HG02938 (cell line): ENCODE data around the gene HAPLN1.
"Not testable (repeated sequence)": the region's sequence is repeated elsewhere in the genome, so short reads cannot be mapped to it uniquely, and the experiment has no call there.

ENCODE experiments used
- ATAC-seq: cut with Tn5 transposase; IDR thresholded peaks from one replicate; pipeline ENCODE4 v1.9.1; 2021; ENCODE audit warnings: mild to moderate bottlenecking, moderate library complexity; ENCODE audit not compliant: unreplicated experiment

The HAPLN1 gene

DNA sequence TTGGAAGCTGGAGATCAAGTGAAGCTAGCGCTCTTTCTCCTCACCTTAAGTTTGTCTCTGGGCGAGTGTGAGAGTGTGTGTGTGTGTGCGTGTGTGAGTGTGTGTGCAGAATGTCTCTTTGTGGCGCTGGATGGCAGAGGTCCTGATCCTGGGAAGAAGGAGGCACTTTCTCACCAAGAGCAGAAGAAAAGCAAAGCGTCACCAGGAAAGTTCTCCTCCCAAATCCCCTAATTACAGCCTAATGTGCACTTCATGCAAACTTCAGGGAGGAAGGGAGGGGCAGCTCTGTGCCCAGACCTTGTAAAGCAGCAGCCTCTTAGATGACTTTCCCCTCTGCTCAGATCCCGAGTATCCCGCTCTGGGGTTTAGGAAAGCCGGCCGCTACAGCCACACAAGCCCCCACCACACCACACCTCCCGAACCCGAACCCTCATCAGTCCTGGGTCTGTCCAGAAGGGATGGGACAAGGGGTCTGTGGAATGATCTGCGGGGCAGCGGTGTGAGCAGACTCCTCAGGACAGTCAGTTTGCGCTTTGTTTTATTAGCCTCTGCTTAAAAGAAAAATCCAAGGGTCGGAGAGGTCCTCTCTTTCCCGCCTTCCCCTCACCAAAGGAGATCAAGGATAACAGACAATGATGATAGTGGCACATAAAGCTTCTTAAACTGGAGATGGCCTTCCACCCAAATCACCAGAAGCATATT is at the start of gene HAPLN1:
HAPLN1 (minus strand) TSS at position 20 of the 702 bp plus-strand sequence. CDS start 47,332 bp downstream, outside the sequence.
- ATAC-seq, result no peak

GRCh38 chr5:83767409-83767992 is 46.8 kb upstream of the HAPLN1 start:
- no peak for ATAC-seq

GRCh38 chr5:83764101-83764500 is 43.4 kb upstream of the HAPLN1 start:
- no peak for ATAC-seq

DNA sequence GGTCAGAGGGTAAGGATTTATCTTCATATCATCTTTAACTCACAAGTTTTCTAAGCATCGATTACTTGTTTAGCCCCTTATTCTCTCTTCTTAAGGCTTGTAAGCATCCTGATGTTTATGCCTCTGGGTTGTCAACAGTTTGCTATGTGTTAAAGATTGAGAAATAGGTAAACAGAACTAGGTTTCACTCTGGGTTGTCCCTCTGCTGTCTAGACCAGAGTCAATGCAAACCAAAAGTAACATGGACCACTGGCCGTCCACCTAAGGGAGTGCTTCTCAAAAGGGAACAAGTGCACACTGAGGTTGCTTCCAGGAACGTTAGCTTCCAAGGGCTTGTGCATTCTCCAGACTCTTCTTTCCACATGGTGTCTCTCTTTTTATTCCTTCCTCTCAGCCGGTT is 39.9 kb upstream of the HAPLN1 start:
- ATAC-seq, result no peak

DNA sequence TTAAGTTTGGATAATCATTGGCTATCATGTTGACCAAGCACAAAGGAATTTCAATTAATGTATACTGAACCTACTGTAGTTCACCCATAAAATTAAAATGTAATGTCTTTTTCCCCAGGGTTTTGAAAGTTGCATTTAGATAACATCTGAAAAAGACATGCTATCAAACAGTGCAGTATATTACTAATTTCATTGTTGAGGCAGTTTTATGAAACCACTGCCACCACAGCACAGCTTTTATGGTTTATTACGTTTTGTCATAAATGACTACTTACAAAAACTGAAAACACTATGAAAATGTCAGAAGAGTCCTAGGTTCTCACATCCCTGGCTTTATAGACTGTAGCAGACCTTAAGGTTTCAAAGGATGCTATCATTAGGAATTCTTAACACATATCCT is 32.0 kb upstream of the HAPLN1 start:
- ATAC-seq, result no peak

DNA sequence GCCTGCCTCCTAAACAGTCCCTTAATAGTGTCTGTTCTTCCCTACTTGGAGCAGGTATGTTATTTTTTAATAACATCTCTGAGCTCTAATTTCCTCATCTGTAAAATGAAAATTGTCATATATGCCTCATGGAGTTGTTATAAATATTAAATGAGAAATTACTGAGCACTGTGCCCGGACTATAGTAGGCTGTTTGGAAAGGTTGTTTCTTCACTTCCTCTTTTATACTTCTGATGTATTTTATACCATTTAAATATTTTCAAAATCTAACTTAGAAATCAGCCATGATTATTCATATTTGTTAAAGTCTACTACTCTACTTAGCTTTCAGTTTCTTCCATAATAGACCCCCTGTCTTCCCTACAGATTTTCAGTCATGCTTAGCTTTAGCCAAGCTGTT is 30.5 kb upstream of the HAPLN1 start:
- no peak for ATAC-seq

DNA sequence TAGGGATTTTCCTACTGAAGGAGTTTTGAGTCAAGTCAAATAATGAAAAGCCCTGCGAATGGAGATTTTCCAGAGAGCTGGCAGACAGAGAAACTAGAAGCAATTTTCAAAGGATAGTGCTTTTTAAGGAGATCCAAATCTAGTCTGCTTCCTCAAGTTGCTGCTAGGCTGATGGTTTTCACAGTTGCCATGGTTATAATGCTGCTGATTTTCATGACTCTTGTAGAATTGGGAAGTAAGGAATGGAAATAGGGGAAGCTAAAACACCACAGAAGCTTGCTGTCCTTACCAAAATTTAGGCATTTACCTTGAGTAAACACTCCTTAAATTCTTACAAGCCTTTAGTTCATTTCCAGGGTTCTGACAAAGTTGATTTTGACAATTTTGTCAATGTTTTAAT is 30.1 kb upstream of the HAPLN1 start:
- no peak for ATAC-seq

DNA sequence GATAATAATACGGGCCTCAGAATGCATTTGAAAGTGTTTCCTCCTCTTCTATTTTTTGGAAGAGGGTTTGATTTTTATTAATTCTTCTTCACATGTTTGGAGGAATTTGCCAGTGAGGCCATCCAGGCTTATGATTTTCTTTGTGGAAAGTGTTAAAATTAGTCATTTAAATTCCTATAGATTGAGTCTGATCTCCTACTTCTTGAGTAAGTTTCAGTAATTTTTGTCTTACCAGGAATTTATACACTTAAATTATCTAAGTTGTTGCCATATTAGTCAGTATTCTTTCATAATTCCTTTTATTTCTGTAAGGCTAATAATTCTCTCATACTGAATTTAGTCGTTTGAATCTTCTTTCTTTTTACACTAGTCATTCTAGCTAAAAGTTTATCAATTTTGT is 25.2 kb upstream of the HAPLN1 start:
- ATAC-seq, result no peak

DNA sequence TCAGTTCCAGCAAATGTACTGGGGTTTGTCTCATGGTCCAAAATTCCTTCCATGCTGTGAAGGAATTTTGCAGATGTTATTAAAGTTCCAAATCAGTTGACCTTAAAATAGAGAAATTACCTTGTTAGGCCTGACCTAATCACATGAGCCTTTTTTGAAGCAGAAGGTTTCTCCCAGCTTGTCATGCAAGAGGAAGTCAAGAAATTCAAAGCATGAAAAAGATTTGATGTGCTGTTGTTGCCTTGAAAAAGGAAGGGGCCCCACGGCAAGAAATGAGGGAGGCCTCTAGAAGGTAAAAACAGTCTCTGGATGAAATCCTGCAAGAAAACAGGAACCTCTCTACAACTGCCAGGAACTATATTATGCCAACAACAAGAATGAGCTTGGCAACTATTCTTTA is 24.2 kb upstream of the HAPLN1 start:
- no peak for ATAC-seq

- ATAC-seq, result no peak
These were observed 21.4 kb upstream of the HAPLN1 start for GRCh38 chr5:83742089-83742488.

- no peak for ATAC-seq
These were observed 20.9 kb upstream of the HAPLN1 start for GRCh38 chr5:83741571-83741970.

GRCh38 chr5:83740741-83741140 is 20.1 kb upstream of the HAPLN1 start:
- ATAC-seq, result peak; percentile 85

DNA sequence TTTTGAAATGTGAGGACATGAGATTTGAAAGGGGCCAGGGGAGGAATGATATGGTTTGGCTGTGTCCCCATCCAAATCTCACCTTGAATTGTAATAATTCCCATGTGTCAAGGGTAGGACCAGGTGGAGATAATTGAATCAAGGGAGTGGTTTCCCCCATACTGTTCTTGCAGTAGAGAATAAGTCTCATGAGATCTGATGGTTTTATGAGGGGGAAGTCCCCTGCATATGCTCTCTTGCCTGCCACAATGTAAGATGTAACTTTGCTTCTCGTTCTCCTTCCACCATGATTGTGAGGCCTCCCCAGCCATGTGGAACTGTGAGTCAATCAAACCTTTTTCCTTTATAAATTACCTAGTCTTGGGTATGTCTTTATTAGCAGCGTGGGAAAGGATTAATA is 15.5 kb upstream of the HAPLN1 start:
- ATAC-seq, result not testable (repeated sequence)

DNA sequence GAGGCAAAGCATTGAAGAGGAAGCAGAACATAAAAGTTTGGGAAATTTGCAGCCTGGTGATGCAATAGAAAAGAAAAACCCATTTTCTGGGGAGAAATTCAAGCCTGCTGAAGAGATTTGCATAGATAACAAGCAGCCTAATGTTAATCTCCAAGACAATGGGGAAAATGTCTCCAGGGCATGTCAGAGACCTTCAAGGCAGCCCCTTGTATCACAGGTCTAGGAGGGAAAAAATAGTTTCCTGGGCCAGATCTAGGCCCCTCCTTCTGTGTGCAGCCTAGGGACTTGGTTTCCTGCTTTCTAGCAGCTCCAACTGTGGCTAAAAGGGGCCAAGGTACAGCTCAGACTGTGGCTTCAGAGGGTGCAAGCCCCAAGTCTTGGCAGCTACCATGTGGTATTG is 14.4 kb upstream of the HAPLN1 start:
- ATAC-seq, result not testable (repeated sequence)

DNA sequence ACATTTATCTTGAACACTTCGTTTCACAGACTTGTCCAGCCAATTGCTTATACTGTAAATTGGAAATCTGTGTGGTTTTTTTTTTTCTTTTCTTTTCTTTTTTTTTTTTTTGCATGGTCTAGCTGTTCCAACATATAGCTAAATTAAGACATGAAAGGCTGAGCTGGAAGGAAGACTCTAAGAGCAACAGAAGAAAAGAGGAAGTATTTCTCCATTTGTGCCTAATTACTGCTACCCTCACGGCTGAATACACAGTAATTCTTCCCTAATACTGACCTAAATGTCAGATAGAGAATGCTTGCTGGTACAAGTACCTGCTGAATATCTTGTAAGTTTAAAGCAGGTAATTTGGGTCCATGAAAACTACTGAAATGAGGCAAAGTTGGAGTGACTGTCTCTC is 11.0 kb upstream of the HAPLN1 start:
- no peak for ATAC-seq

- ATAC-seq, result no peak
These were observed 8.7 kb upstream of the HAPLN1 start for GRCh38 chr5:83729362-83729761.

DNA sequence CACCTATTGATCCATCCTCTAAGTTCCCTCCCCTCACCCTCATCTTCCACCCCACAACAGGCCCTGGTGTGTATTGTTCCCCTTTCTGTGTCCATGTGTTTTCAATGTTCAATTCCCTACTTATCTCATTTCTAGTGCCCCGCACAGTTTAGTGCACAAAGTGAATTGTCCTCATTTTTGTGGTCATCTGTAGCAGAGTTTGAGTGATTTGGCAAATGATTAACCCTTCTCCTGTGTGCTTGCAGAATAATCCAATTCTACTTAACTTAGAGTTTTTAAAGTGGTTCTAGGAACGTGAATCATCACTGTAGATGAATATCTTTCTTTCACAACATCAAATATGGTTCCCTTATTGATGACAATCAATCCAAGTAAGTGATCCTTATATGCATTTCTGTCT is 6.3 kb upstream of the HAPLN1 start:
- ATAC-seq, result no peak

DNA sequence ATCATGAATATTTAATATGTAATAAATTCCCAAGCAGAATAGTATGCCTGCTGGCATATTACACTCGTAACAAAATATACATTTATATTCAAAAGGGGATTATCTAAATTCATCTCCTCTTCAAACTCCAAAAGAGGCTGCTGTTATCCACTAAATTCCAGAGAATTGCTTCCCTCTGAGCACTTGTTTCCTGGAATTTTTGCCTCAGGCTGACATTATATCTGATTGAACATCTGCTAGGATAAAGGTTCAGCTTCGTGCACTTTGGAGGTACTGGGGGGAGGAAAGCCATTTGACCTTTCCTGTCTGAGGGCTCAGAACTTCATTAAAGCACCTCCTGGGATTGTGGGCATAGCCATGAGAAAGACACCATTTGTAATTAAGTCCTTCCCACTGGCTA is 4.3 kb upstream of the HAPLN1 start:
- ATAC-seq, result no peak

GRCh38 chr5:83724001-83724400 is 3.3 kb upstream of the HAPLN1 start:
- ATAC-seq, result no peak

- no peak for ATAC-seq
These were observed 2.4 kb upstream of the HAPLN1 start for GRCh38 chr5:83723031-83723430.

DNA sequence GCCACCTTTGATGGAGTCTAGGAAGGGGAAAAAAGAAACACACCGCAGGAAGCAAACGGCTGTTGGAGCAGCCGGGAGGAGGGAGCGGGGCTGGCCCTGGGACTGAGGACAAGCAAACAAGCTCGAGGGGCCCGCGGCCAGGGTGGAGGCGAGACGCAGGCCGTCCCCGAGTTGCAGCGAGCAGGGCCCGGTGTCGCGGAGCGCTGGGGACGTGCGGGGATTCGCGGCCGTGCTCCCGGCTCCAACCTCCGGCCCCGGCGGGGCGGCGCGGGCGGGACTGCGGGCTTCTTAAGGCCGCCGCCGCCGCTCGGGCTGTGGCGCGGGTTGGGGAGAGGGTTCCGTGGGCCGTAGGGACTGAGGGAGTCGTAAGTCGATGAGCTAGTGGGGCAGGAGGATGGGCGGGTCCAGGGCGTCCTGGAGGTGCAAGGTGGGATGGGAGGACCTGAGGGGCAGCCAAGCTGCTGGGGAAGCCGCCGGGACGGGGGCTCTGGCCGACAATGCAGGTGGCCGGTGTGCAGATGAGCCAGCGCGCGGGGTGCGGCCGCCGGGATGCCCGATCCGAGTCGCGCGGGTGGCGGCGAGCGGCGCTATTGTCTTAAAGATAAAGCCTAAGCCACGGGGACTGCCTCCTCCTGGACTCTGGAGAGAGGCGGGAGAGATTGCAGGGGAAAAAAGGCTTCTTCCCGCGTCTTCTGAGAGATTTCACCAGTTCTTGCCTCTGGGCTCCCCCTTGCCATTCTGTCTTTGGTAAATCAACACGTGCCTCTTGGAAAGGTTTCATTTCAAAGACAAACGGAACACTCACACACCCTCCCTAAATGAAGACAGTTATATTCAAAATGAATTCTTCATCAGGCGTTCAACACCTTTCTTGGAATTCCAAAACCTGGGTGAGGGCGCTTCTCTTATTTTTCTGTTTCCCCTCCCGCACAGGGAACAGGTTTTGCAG is 1.6 kb upstream of the HAPLN1 start:
- peak; percentile 46 for ATAC-seq
